Neural crest cell (in vitro differentiated cells): ENCODE measurements around the gene GRAP2. TPM values are rescaled to one million over a fixed set of nuclear protein-coding genes. Genes with fewer than 3 reads are reported as not detected.

Experiments used
- DNase-seq: peaks from one replicate; pipeline ENCODE4 v3.0.0; 2021; ENCODE audit warnings: low read depth, mixed read lengths, low spot score
- H3K27ac Mint-ChIP-seq: one replicate; pipeline ENCODE4 v1.8.0; 2021; ENCODE audit warnings: mild to moderate bottlenecking, mixed read lengths; ENCODE audit not compliant: unreplicated experiment
- H3K27me3 Mint-ChIP-seq: 2 replicates; pipeline ENCODE4 v1.8.0; 2021; ENCODE audit warnings: low read depth, mild to moderate bottlenecking, mixed read lengths
- H3K36me3 Mint-ChIP-seq: 2 replicates; pipeline ENCODE4 v1.8.0; 2021; ENCODE audit warnings: low read depth, mild to moderate bottlenecking, mixed read lengths
- H3K4me1 Mint-ChIP-seq: 2 replicates; pipeline ENCODE4 v1.8.0; 2021; ENCODE audit warnings: mixed read lengths
- H3K4me3 Mint-ChIP-seq: one replicate; pipeline ENCODE4 v1.8.0; 2021; ENCODE audit warnings: mild to moderate bottlenecking, mixed read lengths
- H3K9me3 Mint-ChIP-seq: 2 replicates; pipeline ENCODE4 v1.8.0; 2021; ENCODE audit warnings: mixed read lengths
- total RNA-seq: library from RNA; stranded (reverse); gene quantifications from 2 replicates; pipeline ENCODE4 v1.2.1, GENCODE V29; 2021
- TF ChIP-seq, protein P1 (sequence below): fragments of 200-600 bp; sonication (generic); conservative IDR thresholded peaks from 2 replicates; pipeline ENCODE4 v1.5.0; 2021; ENCODE audit warnings: antibody characterized with exemption, mild to moderate bottlenecking

GRAP2 gene
- total RNA-seq, 1 donor from 2014 or later, result 0.12 TPM

DNA sequence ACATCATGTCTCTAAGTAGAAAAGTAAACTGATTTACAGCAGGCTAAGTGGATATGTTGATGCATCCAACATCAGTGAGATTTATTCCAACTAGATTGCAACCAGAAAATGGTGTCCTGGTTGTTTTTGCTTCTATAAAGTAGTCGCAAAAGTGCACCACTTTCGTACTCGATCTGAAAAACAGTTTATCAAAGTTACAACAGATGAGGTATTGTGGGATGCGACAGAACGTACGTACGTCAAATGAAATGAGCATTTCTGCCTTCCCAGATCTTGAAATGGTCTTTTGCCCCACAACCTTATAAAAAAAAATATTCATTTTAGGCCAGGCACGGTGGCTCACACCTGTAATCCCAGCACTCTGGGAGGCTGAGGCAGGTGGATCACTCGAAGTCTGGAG lies 13.7 kb downstream of the GRAP2 start:
- Mint-ChIP-seq H3K27me3 (peaks cover 8% of the 10 kb centered on the region), H3K4me1 (peaks cover 17% of the 10 kb centered on the region), H3K36me3 (no peaks in the 10 kb centered on the region), H3K4me3 (no peak overlapping the region), H3K9me3 (no peaks in the 10 kb centered on the region), H3K27ac (no peak overlapping the region)
- no peak for DNase-seq
- TF ChIP-seq, protein P1, sequence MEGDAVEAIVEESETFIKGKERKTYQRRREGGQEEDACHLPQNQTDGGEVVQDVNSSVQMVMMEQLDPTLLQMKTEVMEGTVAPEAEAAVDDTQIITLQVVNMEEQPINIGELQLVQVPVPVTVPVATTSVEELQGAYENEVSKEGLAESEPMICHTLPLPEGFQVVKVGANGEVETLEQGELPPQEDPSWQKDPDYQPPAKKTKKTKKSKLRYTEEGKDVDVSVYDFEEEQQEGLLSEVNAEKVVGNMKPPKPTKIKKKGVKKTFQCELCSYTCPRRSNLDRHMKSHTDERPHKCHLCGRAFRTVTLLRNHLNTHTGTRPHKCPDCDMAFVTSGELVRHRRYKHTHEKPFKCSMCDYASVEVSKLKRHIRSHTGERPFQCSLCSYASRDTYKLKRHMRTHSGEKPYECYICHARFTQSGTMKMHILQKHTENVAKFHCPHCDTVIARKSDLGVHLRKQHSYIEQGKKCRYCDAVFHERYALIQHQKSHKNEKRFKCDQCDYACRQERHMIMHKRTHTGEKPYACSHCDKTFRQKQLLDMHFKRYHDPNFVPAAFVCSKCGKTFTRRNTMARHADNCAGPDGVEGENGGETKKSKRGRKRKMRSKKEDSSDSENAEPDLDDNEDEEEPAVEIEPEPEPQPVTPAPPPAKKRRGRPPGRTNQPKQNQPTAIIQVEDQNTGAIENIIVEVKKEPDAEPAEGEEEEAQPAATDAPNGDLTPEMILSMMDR, result no peak

- H3K9me3 Mint-ChIP-seq, result no peaks in the 10 kb centered on the region
- peaks cover 8% of the 10 kb centered on the region for H3K27me3 Mint-ChIP-seq
- no peak for DNase-seq
- no peak overlapping the region for H3K4me3 Mint-ChIP-seq
- H3K27ac Mint-ChIP-seq, result no peak overlapping the region
- TF ChIP-seq, protein P1, result no peak
- no peaks in the 10 kb centered on the region for H3K36me3 Mint-ChIP-seq
- H3K4me1 Mint-ChIP-seq, result peaks cover 21% of the 10 kb centered on the region
Observed at GRCh38 chr22:39915295-39915726, 14.4 kb downstream of the GRAP2 start.

GRCh38 chr22:39916496-39916895 lies 15.6 kb downstream of the GRAP2 start:
- H3K27ac Mint-ChIP-seq, result no peak overlapping the region
- H3K27me3 Mint-ChIP-seq, result peaks cover 7% of the 10 kb centered on the region
- H3K4me3 Mint-ChIP-seq, result no peak overlapping the region
- peaks cover 21% of the 10 kb centered on the region for H3K4me1 Mint-ChIP-seq
- no peak for DNase-seq
- H3K9me3 Mint-ChIP-seq, result no peaks in the 10 kb centered on the region
- no peaks in the 10 kb centered on the region for H3K36me3 Mint-ChIP-seq
- TF ChIP-seq, protein P1, result no peak

DNA sequence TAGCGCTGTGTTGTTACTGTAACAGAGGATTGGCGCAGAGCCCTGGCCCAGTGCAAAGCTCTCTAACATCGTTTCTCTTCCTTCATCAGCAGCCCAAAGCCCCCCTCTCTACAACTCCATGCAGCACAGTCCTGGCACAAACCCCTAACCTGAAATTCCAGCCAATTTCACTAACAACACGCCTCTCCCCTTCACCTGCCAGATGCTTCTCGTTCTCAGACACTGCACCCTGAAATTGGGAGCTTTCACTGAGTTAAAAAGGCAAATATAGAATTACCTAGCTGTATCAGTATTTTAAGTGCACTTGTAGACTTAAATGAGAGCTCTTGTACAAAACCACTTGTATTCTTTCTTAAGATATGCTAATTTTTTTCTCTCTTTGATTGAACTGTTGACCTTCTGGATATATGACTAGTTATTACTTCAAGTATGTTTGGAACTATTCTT lies 16.3 kb downstream of the GRAP2 start:
- H3K27me3 Mint-ChIP-seq, result peaks cover 5% of the 10 kb centered on the region
- no peak overlapping the region for H3K4me3 Mint-ChIP-seq
- H3K9me3 Mint-ChIP-seq, result no peaks in the 10 kb centered on the region
- H3K36me3 Mint-ChIP-seq, result no peaks in the 10 kb centered on the region
- TF ChIP-seq, protein P1, result no peak
- no peak for DNase-seq
- H3K27ac Mint-ChIP-seq, result no peak overlapping the region
- peaks cover 21% of the 10 kb centered on the region for H3K4me1 Mint-ChIP-seq

GRCh38 chr22:39917776-39918495 lies 17.1 kb downstream of the GRAP2 start:
- TF ChIP-seq, protein P1, result no peak
- Mint-ChIP-seq H3K9me3 (no peaks in the 10 kb centered on the region), H3K4me1 (peaks cover 21% of the 10 kb centered on the region), H3K27ac (no peak overlapping the region), H3K36me3 (no peaks in the 10 kb centered on the region), H3K4me3 (no peak overlapping the region), H3K27me3 (peaks cover 9% of the 10 kb centered on the region)
- no peak for DNase-seq
